Measurements from ENCODE around the gene GPBAR1. TPM values are rescaled to one million over a fixed set of nuclear protein-coding genes. Genes with fewer than 3 reads are reported as not detected.

The GPBAR1 gene
- total RNA-seq, 1 donor from 2014 or later = 8.1 TPM

GRCh38 chr2:218273908-218274249 lies 13.1 kb downstream of the GPBAR1 start:
- H3K36me3 ChIP-seq = peaks cover 0 to 58% of the 10 kb centered on the region in 2 donors
- intact Hi-C loops (cut with DNase I) = loop anchor here (5.0 kb wide), 1 partner anchor 57 kb away; the partner anchor contains the start of gene ARPC2
- peak overlapping the region; percentile 94 for H3K27ac ChIP-seq
- TF ChIP-seq POLR2A (IDR thresholded peaks at IDR 0.05) (no peak), CTCF (IDR thresholded peaks at IDR 0.05) (no peak), POLR2AphosphoS5 (IDR thresholded peaks at IDR 0.05; ENCODE audit: insufficient read depth in 1 of 2, low read depth in 1 of 2) (no peak)
- H3K9me3 ChIP-seq = no peaks in the 10 kb centered on the region
- H3K27me3 ChIP-seq = no peaks in the 10 kb centered on the region
- H3K4me3 ChIP-seq = no peak overlapping the region
- no peak for DNase-seq (ENCODE audit: extremely low spot score in 2 of 2)
- H3K4me1 ChIP-seq = peaks cover 57% of the 10 kb centered on the region

GRCh38 chr2:218274586-218274985 lies 13.8 kb downstream of the GPBAR1 start:
- H3K36me3 ChIP-seq = peaks cover 0 to 65% of the 10 kb centered on the region in 2 donors
- no peak for DNase-seq (ENCODE audit: extremely low spot score in 2 of 2)
- peak overlapping the region; percentile 94 for H3K27ac ChIP-seq
- no peaks in the 10 kb centered on the region for H3K27me3 ChIP-seq
- H3K9me3 ChIP-seq = no peaks in the 10 kb centered on the region
- TF ChIP-seq CTCF (IDR thresholded peaks at IDR 0.05) (no peak), POLR2A (IDR thresholded peaks at IDR 0.05) (no peak), POLR2AphosphoS5 (IDR thresholded peaks at IDR 0.05; ENCODE audit: insufficient read depth in 1 of 2, low read depth in 1 of 2) (no peak)
- peaks cover 57% of the 10 kb centered on the region for H3K4me1 ChIP-seq
- H3K4me3 ChIP-seq = no peak overlapping the region
- intact Hi-C loops (cut with DNase I) = loop anchor here (5.0 kb wide), 1 partner anchor 57 kb away; the partner anchor contains the start of gene ARPC2

- intact Hi-C loops (cut with DNase I) = no loop called here
- peaks cover 65% of the 10 kb centered on the region for H3K4me1 ChIP-seq
- peak overlapping the region; percentile 94 for H3K27ac ChIP-seq
- TF ChIP-seq POLR2AphosphoS5 (IDR thresholded peaks at IDR 0.05; ENCODE audit: insufficient read depth in 1 of 2, low read depth in 1 of 2) (no peak), POLR2A (IDR thresholded peaks at IDR 0.05) (no peak), CTCF (IDR thresholded peaks at IDR 0.05) (no peak)
- H3K36me3 ChIP-seq = peaks cover 0 to 74% of the 10 kb centered on the region in 2 donors
- no peaks in the 10 kb centered on the region for H3K9me3 ChIP-seq
- H3K4me3 ChIP-seq = no peak overlapping the region
- no peaks in the 10 kb centered on the region for H3K27me3 ChIP-seq
- DNase-seq (ENCODE audit: extremely low spot score in 2 of 2) = no peak
Observed at GRCh38 chr2:218275371-218276072, 14.7 kb downstream of the GPBAR1 start.

- H3K27me3 ChIP-seq = no peaks in the 10 kb centered on the region
- TF ChIP-seq CTCF (IDR thresholded peaks at IDR 0.05) = no peak
- TF ChIP-seq POLR2AphosphoS5 (IDR thresholded peaks at IDR 0.05; ENCODE audit: insufficient read depth in 1 of 2, low read depth in 1 of 2) = no peak
- TF ChIP-seq POLR2A (IDR thresholded peaks at IDR 0.05) = no peak
- H3K36me3 ChIP-seq = peaks cover 0 to 88% of the 10 kb centered on the region in 2 donors
- no peak overlapping the region for H3K4me3 ChIP-seq
- intact Hi-C loops (cut with DNase I) = no loop called here
- peaks cover 60% of the 10 kb centered on the region for H3K4me1 ChIP-seq
- no peak for DNase-seq (ENCODE audit: extremely low spot score in 2 of 2)
- H3K27ac ChIP-seq = peak overlapping the region; percentile 60
- no peaks in the 10 kb centered on the region for H3K9me3 ChIP-seq
Observed at GRCh38 chr2:218276986-218277755, 16.4 kb downstream of the GPBAR1 start.
